ENCODE data around the gene SH3RF3.
A peak's percentile ranks its signal among the peaks of the same experiment; 100 is the strongest.

SH3RF3 gene

DNA sequence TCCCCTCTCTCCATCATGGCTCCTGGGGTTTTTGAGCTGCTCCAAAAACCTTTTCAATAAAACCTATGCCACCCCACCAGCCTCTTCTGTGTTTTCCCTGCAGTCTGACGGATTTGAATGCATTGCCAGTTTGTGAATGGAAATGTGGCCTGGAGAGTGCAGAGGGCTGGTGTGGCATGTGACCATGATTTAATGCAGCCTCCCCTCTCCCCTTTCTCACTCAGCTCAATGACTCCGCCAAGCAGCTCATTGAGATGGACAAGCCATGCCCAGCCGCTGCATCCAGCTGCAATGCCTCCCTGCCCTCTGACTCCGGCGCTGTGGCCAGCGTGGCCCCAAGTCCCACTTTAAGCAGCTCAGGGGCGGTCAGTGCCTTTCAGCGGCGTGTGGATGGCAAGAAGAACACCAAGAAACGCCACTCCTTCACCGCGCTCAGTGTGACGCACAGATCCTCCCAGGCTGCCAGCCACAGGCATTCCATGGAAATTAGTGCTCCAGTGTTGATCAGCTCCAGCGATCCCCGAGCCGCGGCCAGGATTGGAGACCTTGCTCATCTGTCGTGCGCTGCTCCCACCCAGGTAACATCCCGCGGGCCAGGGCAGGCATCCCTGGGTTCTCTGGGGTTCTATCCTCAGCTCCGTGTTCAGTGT, 269.5 kb downstream of the SH3RF3 start:
- peak; percentile 76 for DNase-seq

DNA sequence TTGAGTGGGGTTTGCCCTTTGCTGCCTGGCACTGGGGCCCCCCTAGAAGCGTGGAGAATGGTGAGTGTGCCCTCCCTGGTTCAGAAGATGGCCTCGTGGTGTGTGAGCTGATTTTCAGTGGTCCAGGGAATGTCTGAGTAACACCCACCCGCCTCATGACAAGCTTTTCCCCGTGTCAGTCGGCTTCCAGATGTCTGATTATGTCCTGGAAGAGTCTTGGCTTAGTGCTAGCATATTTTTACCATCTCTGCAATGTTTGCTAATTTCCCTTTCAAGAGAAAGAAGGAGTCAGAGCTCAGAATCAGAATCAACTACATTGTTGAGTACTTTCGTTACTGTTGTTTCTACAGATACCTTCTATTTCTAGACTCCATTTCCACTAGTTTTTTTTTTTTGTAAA, 270.1 kb downstream of the SH3RF3 start:
- peak; percentile 57 for DNase-seq

DNA sequence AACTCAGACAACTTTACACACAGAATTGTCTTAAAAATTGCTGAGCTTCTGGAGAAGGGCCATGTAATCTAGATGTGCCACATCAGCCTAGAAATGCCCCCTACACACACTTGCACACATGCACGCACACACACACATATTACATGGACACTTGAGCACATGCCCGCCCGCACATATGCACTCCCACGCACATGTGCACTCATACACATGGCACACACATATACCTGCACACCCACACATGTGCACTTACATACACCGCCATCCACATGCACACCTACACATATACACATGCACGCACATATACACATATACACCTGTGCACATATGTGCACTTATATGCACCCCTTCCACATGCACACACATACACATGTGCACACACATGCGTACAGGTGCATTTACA, 271.1 kb downstream of the SH3RF3 start:
- no peak for DNase-seq

DNA sequence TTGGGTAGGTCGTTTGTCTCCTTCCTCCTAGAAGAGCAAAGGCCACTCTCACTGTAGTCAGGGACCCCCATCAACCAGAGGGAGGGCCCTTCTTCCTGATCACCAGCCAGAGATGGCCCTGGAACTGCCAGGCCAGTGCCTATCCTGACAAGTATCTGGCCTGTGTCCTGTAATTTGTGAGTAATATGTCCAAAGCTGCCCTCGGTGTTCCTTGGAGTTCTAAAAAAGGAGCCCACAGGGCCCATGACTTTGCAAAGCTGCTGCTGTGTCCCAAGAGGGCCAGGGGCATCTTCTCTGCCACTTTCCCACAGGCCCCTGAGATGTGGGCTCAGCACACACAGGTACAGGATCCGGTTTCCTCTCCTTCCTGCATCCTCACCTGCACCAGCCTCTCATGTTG, 272.4 kb downstream of the SH3RF3 start:
- no peak for DNase-seq

DNA sequence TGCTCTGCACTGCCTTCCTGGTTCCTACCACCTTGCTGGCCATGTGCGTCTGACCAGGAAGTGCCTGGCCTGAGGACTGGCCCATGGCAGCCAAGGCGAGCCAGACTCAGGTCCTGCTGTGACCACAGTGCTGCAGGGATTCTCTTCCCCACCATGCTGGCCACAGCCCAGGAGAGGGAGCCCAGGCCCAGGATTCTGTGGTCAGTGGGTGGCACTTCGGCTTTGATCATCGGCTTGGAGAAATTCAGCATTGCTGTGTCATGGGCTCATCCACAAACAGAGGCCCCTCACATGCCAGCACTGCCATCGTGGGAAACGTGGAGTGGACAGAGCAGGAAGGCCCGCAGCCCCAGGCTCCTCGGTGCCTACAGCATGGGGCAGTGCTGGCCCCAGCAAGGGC, 273.2 kb downstream of the SH3RF3 start:
- DNase-seq, result peak; percentile 32

DNA sequence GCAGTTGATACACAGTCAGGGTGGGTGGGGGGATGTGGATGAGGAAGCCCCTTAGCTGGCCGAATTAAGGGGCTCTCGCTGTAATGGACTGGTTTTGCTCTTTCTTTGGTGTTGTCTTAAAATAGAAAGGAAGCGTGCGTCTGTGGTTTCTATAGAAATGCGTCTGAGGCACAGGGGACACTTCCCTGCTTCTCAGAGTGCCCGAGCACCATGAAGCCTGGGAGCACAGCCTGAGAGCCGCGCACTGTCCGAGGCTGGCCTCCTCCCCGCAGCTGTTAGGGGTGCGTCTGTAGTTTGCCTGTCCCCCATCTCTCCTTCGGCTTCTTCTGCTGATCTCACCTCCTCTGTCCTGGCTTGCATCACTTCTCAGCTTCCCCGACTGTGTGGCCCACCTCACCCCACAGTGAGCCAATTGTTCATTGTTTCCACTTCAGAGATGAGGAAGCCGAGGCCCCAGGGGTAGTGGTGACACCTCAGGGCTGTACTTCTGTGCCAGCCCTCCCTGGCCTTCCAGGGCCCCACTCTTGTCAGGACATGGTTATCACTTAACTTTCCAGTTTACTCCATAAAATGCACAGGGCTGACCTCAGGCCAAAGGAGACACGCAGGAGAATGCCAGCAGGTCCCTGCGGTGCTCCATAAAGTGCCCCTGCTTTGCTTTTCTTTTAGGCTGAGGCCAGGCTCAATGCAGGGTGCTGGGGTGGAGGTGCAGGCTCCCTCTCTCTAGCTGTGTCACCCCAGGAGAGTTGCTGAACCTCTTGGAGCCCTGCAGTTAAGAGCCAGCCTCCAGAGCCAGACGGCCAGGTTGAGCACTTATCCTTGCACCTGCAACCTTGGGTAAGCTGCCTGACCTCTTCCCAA, 274.2 kb downstream of the SH3RF3 start:
- DNase-seq, result no peak

DNA sequence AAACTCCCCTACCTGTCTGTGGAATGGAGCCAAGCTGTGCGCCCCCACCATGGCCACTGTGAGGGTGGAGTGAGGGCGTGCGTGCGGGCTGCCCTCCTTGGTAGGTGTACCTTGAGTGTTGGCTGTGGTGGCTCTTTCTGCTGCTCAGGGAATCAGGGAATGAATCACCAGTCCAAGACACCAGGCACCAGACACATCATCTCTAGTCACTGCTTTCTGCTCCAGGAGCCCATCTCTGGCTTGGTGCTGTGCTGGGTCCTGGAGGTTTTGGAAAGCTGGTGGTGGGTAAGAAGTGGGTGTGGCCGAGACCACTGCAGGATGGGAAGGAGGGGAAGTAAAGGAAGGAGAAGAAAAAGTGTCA, 274.8 kb downstream of the SH3RF3 start:
- DNase-seq, result no peak

DNA sequence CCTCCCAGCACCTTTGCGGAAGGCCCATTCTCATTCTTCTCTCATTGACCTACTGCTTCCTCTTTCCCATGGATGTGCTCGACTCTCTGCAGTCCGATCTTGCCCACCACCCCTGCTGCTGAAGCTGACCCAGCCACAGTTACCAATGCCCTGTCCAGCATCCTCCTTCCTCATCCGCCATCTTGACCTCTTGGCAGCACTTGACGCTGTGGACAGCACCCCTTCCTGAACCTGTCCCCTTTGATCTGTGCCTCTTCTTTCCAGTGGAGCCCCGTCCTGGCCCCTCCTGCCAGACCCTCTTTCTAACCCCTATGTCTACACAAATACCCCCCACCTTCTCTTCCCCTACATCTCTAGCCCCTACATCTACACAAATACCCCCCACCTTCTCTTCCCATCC, 275.7 kb downstream of the SH3RF3 start:
- DNase-seq, result no peak

DNA sequence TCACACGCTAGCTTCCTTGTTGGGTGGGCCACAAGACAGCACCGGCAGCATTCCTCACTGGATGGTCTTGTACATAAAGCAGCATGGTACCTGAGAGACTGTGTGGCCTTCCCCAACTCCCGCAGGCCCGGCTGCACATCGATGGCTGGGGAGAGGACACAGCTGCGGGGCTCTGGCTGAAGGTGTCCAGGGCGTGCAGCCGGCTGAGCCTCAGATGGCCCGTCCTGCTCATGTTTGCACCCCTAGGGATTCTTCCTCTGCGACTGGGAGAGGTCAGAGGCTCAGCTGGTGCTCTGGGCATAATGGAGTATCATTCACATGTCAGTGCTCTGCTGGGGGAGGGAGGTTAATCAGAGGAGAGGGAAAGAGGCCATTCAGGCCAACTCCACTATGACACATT, 276.9 kb downstream of the SH3RF3 start:
- no peak for DNase-seq

DNA sequence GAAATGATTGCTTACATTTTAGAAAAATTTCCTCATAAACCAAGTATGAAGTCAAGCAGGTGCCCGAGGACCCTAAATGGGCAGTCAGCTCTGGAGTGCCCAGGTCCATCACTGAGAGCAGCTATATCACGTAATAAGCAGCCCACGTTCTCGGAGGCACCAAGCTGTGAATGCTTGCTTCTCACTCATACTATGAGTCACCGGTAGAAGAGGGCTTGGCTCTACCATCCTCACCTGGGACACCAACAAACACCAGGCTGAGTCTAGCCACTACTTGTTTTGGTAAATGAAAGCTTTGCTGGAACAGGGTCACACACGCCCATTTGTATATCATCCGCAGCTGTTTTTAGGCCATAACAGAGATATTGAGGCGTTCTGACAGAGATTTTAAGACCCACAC, 277.3 kb downstream of the SH3RF3 start:
- no peak for DNase-seq

DNA sequence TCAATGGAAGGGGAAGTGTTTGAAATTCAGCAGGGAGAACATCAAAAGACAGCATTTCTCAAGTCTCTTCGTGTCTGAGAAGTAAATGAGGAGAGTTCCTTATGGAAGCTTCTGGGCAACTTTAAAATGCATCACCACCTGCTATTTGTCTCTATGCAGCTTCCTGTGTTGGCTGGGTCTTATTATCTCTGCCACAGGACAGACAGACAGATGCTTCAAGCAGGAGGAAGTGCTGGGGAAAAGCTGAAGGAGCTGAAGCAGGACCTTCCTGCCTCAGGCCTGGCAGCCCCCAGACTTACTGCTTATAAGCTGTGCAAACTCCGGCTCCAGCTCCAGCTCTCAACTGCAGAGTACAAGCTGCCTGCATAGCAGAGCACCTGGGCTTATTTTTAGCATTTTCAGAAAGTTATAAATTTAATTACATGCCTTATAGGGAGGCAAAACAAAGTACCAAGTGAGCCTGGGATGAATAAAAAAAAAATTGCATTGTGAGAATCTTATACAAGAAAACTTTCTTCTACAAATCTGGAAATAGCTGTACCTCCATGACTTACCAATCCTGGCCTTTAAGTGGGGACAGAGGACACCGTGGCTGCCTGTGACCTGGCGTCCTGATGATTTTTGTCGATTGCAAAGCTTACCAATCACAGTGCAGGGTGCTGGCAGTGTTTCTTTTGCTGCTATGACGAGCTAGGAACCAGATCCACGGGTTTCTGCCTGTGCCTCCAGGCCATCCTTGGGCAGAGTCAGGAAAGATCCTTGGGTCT, 278.5 kb downstream of the SH3RF3 start:
- DNase-seq, result no peak

DNA sequence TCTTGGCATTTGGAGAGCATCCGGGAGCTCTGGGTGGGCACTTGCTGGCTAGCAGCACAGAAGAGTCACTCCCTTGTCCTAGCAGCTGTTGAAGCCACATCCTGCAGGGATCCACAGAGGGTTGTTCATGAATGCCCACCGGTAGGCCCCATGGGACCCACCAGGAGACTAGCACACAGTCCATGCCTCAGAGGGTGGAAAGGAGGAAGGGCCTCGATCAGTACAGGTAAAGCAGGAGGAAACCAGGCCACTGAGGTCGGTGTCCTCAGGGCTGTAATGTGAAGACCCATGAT, 279.0 kb downstream of the SH3RF3 start:
- DNase-seq, result no peak

DNA sequence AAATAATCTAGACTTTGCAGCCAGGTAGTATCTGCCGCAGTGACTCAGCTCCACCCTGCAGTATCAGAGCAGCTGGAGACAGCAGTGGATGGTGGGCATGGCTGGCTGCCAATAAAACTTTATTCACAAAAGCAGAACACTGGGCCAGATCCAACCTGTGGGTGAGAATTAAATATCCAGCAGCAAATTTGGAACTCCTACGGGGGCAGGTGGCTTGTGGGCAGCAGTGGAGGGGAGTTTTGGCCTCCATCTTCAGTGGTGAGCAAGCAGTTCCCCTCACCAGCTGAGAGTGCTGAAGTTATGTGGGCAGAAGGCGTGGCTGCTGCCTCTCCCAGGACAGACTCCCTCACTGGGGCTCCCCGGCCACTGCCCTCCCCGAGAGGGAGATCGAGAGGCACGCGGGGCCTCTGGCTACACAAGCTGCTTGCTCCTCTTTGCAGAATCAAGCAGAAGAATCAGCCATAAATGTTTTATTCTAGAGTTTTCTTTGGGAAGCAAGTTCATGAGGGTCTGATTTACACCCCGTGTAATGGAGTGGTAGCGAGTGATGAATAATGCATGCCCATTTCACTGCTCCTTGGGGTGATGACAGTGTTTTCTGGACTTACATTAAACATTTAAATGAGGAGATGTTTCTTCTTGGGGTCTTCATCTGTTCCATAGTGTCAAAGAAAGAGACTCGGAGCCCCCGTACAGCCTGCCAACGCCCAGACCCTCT, 280.5 kb downstream of the SH3RF3 start:
- no peak for DNase-seq

DNA sequence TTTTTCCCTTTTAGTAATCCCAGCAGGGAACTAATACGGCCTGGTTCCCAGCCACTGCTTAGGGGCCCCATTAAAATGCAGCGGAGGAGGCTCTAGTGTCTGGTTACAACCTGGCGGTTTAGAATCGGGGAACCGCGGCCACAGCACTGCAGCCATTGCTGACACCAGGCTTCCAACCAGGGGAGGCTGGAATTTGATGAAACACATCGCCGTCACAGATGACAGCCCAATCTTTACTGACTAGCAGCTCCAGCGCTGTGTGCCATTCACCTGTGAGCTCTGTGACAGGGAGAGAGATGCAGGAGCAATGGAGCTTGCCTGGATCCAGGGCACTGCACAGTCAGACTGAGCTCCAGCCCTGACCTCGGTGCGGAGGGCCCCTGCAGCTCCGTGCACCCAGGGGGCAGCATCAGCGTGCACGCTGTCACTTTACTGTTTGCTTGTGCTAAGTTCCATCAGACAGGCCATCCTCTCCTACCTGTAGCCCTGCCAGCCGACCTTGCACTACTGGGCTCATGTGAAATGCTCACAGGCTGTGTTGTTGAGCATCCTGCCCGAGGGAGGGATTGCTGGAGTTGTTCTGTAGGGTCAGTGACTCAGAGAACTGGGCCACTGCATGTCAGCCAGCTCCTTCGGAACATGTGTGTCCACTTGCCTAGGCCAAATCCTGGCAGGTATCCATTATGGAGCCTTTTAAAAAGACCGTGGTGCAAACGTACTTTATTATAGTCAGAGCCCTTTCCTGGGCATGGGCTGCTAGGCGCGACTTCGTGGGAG, 281.2 kb downstream of the SH3RF3 start:
- DNase-seq, result no peak

DNA sequence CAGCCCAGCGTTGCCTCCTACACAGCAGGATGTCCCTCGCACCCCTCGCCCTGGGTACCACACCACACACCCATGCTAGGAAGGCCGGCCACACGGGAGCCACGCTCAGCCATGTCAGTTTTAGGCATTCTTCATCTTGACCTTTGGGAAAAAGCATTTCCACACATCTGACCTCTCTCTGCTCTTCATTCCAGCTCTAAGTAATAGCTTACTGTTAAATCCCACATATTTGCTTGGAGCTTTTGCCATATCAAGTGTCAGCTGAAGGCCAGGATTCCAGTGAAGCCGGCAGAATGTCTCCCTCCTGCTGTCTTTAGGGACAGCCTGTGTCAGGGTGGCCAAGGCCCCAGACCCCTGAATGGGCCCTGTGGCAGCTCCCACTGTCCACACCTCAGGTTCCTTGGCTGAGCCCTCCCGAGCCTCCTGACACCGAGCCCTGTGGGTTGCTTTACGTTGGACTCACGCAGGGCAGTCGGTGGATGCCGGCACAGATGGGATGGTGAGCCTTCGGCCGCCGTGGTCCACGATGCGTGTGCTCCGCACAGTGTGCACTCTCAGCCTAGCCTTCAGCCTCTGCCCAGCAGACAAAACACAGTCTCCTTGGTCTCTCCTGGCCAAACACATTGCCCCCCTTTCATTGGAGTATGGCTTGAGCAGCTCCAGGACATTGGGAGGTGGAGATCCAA, 282.8 kb downstream of the SH3RF3 start:
- DNase-seq, result no peak

DNA sequence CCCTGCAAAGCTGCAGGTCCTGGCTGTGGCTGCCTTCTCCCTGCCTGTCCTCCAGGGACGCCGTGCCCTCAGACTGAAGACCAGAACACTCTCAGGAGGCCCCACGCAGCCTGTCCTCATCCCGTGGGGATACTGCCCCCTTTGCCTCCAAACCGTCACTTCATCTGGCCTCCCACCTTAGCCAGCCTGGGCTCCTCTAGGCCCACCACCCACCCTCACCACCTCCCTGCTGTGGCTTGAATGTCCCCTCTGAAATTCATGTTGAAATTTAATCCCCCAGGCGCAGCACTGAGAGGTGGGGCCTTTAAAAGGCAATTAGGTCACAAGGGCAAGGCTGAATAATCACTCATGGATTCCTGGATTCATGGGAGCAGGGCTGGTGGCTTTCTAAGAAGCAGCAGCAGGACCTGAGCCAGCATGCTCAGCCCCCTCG, 286.6 kb downstream of the SH3RF3 start:
- DNase-seq, result no peak

DNA sequence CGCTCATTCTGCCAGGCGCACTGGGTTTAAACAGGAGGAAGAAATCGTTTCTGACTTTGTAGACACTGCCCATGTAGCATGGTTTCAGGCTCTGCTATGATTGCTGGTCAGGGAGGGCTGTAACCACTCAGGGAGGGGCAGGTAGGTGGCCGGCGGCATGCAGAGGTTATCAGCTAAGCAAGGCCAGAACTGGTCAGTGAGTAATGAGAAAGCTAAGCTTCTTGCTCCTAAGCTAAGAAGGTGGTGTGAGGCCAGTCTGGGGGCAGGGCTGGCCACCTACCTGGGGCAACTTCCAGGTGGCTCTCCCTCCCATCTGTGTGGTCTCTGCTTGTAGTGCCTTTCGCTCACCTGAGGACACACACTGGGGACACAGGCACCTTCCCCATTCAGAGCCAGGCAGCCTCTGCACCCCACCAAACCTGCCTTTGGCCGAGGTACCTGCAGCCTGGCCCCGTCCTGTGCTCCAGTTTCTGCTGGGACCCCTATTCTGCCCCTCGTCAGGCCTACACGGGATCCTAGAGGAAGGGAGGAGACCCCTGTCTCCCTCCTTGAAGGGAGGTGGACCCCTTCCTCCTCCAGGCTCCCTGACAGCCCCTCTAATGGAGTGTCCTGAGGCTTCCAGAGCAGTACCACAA, 288.8 kb downstream of the SH3RF3 start:
- no peak for DNase-seq

DNA sequence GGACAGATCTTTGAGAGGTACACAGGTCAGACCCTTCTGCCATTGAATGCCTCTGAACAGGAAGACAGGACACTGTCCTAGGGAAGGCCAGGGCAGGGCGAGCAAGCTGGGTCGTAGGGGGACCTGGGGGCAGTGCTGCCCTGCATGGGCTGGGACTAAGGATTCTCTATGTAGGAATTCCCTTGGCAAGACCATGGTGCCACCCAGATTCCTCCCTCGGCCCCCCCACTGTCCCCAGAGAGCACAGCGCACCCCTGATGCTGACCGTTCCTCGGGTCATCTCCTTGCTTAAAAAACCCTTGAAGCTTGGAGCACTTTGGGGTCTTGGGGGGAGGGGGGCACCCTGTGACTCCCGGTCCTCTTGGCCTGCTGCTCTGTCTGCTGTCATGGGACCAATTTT, 289.7 kb downstream of the SH3RF3 start:
- DNase-seq, result no peak

DNA sequence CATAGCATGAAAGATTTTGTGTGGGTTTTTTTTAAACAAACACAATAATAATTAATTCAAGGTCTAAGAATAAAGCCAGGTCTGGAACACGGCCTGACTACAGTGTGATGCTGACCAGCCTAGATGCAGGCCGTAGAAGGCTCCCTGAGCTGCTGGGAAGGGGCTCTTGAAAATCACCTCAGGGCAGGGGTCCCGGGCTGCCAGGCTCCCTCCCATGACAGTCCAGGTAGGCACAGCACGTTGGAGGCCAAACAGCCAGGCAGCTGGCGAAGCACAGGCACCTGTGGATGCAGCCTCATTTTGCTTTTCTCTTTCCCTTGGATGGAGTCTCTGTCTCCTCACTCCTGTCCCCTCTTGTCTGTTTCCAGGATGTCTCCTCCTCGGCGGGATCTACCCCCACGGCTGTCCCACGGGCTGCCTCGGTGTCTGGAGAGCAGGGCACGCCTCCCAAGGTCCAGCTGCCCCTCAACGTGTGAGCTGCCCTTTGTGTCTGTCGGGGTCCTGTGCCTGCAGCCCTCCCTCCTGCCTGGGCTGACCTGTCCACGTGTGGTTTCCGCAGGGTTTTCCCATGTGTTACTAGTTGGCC, 290.3 kb downstream of the SH3RF3 start:
- no peak for DNase-seq

DNA sequence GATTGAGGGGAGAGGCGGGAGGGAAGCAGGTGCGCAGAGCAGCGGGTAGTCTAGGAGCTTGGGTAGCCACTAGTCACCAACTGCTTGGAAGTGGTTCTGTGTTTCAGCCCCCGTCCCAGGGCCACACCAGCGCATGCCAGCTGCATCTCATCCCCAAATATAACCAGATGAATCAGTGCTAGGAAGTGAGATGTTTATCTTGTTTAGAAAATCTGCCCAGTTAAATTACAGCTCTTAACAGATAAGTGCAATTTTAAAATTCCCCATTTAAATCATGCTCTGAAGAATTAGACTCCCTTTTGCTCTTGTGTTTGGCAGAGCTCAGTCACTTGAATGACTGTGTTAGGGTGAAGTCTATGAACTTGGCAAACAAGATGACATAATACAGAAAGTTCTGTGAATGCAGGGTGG, 291.0 kb downstream of the SH3RF3 start:
- DNase-seq, result no peak

DNA sequence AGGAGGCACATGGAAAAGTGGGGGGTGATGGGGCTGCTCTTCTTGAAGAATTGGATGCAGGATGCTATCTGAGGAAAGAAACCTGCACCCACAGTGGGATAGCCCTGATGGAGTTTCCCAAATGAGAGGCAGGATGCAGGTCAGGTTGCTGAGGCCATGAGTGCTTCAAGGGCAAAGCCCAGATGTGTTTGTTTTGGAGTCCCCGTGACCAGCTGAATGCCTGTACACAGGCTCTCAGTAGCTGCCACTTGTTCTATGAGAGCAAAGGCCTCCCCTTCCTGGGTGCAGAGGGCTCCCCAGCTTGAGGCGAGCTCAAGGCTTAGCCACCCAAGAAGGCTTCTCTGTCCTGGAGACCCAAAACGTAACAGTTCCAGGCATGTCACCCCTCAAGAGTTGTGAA, 292.1 kb downstream of the SH3RF3 start:
- no peak for DNase-seq
